Anterior cingulate cortex (tissue), 58 donors: ENCODE measurements around the gene FYN.

Experiments
- DNase-seq, 58 donors: peaks; one replicate each; lab custom pipeline; 2025; lab: John Stamatoyannopoulos, UW

The FYN gene

GRCh38 chr6:111739257-111739696, 134.0 kb downstream of the FYN start:
- DNase-seq: peak in 1 of 58 donors; percentile 51

GRCh38 chr6:111738631-111739030, 134.6 kb downstream of the FYN start:
- DNase-seq: no peak

- no peak for DNase-seq
Measured at GRCh38 chr6:111738156-111738555, 135.1 kb downstream of the FYN start.

- DNase-seq: no peak
Measured at GRCh38 chr6:111737065-111737521, 136.2 kb downstream of the FYN start.

GRCh38 chr6:111736005-111736608, 137.1 kb downstream of the FYN start:
- no peak for DNase-seq

- no peak for DNase-seq
Measured at GRCh38 chr6:111734068-111735061, 138.9 kb downstream of the FYN start.

GRCh38 chr6:111732390-111732789, 140.9 kb downstream of the FYN start:
- no peak for DNase-seq

- no peak for DNase-seq
Measured at GRCh38 chr6:111731456-111732195, 141.6 kb downstream of the FYN start.

- peak in 49 of 58 donors; percentile 13 to 83 (median 54) for DNase-seq
Measured at GRCh38 chr6:111730864-111731263, 142.4 kb downstream of the FYN start.

- peak in 1 of 58 donors; percentile 20 for DNase-seq
Measured at GRCh38 chr6:111727802-111728201, 145.4 kb downstream of the FYN start.

- DNase-seq: no peak
Measured at GRCh38 chr6:111727041-111727440, 146.2 kb downstream of the FYN start.

GRCh38 chr6:111725446-111726112, 147.7 kb downstream of the FYN start:
- peak in 30 of 58 donors; percentile 5 to 73 (median 37) for DNase-seq

- no peak for DNase-seq
Measured at GRCh38 chr6:111724505-111724904, 148.7 kb downstream of the FYN start.

GRCh38 chr6:111724039-111724438, 149.2 kb downstream of the FYN start:
- no peak for DNase-seq

- DNase-seq: no peak
Measured at GRCh38 chr6:111723412-111723970, 149.8 kb downstream of the FYN start.

- DNase-seq: no peak
Measured at GRCh38 chr6:111722179-111722731, 151.0 kb downstream of the FYN start.

- no peak for DNase-seq
Measured at GRCh38 chr6:111721753-111722154, 151.5 kb downstream of the FYN start.

GRCh38 chr6:111720931-111721496, 152.2 kb downstream of the FYN start:
- DNase-seq: no peak

GRCh38 chr6:111718990-111719389, 154.3 kb downstream of the FYN start:
- DNase-seq: no peak
